Measurements from ENCODE around the gene TEAD3. TPM values are rescaled to one million over a fixed set of nuclear protein-coding genes. Genes with fewer than 3 reads are reported as not detected.
"Not testable (repeated sequence)": the region's sequence is repeated elsewhere in the genome, so short reads cannot be mapped to it uniquely, and the experiment has no call there.

TEAD3 gene
- total RNA-seq, 1 experiment from 2014 or later = 12.3 TPM

GRCh38 chr6:35451354-35452182, 45.3 kb downstream of the TEAD3 start:
- no peak for DNase-seq (ENCODE audit: low spot score)

GRCh38 chr6:35449287-35449881, 47.5 kb downstream of the TEAD3 start:
- peak; percentile 65 for DNase-seq (ENCODE audit: low spot score)

GRCh38 chr6:35448191-35448590, 48.7 kb downstream of the TEAD3 start:
- no peak for DNase-seq (ENCODE audit: low spot score)

GRCh38 chr6:35445691-35446090, 51.2 kb downstream of the TEAD3 start:
- peak; percentile 42 for DNase-seq (ENCODE audit: low spot score)

GRCh38 chr6:35443341-35444030, 53.4 kb downstream of the TEAD3 start:
- peak; percentile 64 for DNase-seq (ENCODE audit: low spot score)

GRCh38 chr6:35442693-35443092, 54.2 kb downstream of the TEAD3 start:
- DNase-seq (ENCODE audit: low spot score) = no peak

GRCh38 chr6:35441642-35442041, 55.2 kb downstream of the TEAD3 start:
- DNase-seq (ENCODE audit: low spot score) = no peak

GRCh38 chr6:35441205-35441604, 55.7 kb downstream of the TEAD3 start:
- no peak for DNase-seq (ENCODE audit: low spot score)

GRCh38 chr6:35439308-35439707, 57.6 kb downstream of the TEAD3 start:
- no peak for DNase-seq (ENCODE audit: low spot score)

- not testable (repeated sequence) for DNase-seq (ENCODE audit: low spot score)
Measured at GRCh38 chr6:35438378-35439065, 58.4 kb downstream of the TEAD3 start.

GRCh38 chr6:35436071-35436857, 60.6 kb downstream of the TEAD3 start:
- DNase-seq (ENCODE audit: low spot score) = no peak

GRCh38 chr6:35435074-35435837, 61.6 kb downstream of the TEAD3 start:
- no peak for DNase-seq (ENCODE audit: low spot score)

GRCh38 chr6:35432702-35433101, 64.2 kb downstream of the TEAD3 start:
- not testable (repeated sequence) for DNase-seq (ENCODE audit: low spot score)

GRCh38 chr6:35432291-35432690, 64.6 kb downstream of the TEAD3 start:
- no peak for DNase-seq (ENCODE audit: low spot score)

GRCh38 chr6:35429463-35429862, 67.4 kb downstream of the TEAD3 start:
- no peak for DNase-seq (ENCODE audit: low spot score)

- no peak for DNase-seq (ENCODE audit: low spot score)
Measured at GRCh38 chr6:35428421-35429149, 68.3 kb downstream of the TEAD3 start.

- peak; percentile 64 for DNase-seq (ENCODE audit: low spot score)
Measured at GRCh38 chr6:35427851-35428321, 69.0 kb downstream of the TEAD3 start.

- no peak for DNase-seq (ENCODE audit: low spot score)
Measured at GRCh38 chr6:35427435-35427834, 69.4 kb downstream of the TEAD3 start.

GRCh38 chr6:35426074-35426473, 70.8 kb downstream of the TEAD3 start:
- DNase-seq (ENCODE audit: low spot score) = no peak

- peak; percentile 86 for DNase-seq (ENCODE audit: low spot score)
Measured at GRCh38 chr6:35425284-35425683, 71.6 kb downstream of the TEAD3 start.

Measured in A172 (cell line).